ENCODE data around the gene USP48. TPM values are rescaled to one million over a fixed set of nuclear protein-coding genes. Genes with fewer than 3 reads are reported as not detected.

The USP48 gene
- total and polyA plus RNA-seq, 12 donors, result 35.9 to 156 (median 86.4) TPM

DNA sequence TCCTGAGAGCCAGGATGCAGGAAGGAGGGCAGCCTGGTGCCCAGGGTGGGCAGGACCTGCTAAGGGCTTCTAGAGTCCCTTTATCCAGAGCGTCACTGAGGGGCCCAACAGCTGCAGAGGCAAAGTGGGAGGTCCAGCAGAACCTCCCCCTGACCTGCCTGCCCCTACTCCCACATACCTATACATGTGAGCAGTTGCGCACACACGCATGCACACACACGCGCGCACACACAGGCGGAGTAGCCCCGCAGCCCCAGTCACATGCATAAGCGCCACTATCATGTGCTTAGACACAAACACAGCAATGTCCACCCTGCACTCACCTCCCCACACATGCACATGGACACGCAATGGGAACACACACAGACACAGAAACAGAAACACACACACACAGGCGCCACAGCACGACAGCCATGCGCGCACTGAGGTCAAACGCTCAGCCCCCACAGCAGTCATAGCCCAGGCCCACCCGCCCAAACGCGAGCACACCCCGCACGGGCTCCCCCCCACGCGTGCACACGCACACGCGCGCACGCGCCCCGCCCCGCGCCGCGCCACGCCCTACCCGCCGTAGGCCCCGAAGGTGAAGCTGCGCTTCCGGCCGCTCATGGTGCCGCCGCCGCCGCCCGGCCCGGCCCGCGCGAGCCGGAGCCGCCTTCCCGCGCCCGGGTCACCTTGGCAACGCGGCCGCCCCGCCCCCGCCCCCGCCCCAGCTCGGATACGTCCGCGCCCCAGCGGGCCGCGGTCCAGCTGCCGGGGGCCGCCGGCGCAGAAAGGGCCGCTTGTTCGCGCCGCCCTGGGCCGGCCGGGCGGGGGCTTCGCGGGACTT, 131.5 kb downstream of the USP48 start:
- Histone ChIP-seq H3K27me3 (no peaks in the 10 kb centered on the region), H3K4me1 (replicated peaks in 1 of 2) (peaks cover 6 to 20% of the 10 kb centered on the region in 2 donors), H3K27ac (peak overlapping the region in 3 of 5 donors; percentile 7 to 78 (median 68)), H3K4me3 (peak overlapping the region in 1 of 4 donors; percentile 63), H3K36me3 (replicated peaks in 1 of 2) (no peaks in the 10 kb centered on the region), H3K9me3 (replicated peaks in 1 of 3) (no peaks in the 10 kb centered on the region)
- 7 to 20% (median 9%) methylated on average over 9 to 80 of the region's 80 CpGs for WGBS, 4 donors
- peak in 1 of 7 donors; percentile 65 for DNase-seq
- TF ChIP-seq POLR2A (IDR thresholded peaks at IDR 0.05), result no peak
- intact Hi-C loops (cut with DNase I), result loop anchor here (5.0 to 10.0 kb wide), 4 partner anchors 134 to 427 kb away; no protein-coding TSS in a partner anchor

DNA sequence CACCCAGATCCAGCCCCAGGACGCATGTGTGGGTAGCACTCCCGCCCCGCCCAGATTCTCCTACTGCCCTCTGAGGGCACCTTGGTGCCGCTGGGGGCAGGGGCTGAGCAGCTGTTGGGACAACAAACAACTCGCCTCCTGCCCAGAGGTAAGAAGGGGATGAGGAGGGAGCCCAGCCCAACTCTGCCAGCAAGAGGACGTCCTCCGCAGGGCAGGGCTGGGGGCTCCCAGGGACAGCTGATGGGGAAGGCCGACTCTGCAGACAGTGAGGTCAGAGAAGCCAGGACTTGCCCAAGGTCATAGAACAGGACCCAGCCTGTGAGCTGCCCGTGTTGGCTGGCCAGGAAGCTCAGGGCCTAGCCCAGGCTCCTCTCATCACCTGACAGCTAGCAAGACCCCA, 132.5 kb downstream of the USP48 start:
- no peaks in the 10 kb centered on the region for H3K27me3 ChIP-seq

DNA sequence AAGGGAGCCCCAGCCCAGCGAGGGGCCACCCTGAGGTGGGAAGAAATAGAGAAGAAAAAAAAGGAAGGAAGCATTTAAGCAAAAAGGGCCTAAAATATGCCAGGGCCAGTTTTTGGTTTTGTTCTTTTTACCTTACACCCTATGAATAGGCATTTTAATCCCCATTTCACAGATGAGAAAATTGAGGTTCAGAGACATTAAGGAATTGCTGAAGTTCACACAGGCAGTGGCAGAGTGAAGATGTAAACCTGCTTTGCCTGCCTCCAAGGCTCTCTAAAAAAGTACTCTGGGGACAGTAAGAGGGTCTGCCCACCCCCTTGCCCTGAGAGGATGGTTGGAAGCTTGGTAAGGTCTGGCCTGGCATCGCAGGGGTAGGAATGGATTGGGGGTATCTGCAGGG, 133.6 kb downstream of the USP48 start:
- Histone ChIP-seq H3K9me3 (replicated peaks in 1 of 3) (no peaks in the 10 kb centered on the region), H3K27me3 (no peaks in the 10 kb centered on the region), H3K36me3 (replicated peaks in 1 of 2) (no peaks in the 10 kb centered on the region), H3K27ac (no peak overlapping the region), H3K4me1 (replicated peaks in 1 of 2) (peaks cover 6 to 14% of the 10 kb centered on the region in 2 donors), H3K4me3 (no peak overlapping the region)
- 66 to 84% (median 74%) methylated on average over 2 of the region's 2 CpGs for WGBS, 4 donors
- TF ChIP-seq, protein P1, sequence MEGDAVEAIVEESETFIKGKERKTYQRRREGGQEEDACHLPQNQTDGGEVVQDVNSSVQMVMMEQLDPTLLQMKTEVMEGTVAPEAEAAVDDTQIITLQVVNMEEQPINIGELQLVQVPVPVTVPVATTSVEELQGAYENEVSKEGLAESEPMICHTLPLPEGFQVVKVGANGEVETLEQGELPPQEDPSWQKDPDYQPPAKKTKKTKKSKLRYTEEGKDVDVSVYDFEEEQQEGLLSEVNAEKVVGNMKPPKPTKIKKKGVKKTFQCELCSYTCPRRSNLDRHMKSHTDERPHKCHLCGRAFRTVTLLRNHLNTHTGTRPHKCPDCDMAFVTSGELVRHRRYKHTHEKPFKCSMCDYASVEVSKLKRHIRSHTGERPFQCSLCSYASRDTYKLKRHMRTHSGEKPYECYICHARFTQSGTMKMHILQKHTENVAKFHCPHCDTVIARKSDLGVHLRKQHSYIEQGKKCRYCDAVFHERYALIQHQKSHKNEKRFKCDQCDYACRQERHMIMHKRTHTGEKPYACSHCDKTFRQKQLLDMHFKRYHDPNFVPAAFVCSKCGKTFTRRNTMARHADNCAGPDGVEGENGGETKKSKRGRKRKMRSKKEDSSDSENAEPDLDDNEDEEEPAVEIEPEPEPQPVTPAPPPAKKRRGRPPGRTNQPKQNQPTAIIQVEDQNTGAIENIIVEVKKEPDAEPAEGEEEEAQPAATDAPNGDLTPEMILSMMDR (IDR thresholded peaks at IDR 0.05), result no peak
- TF ChIP-seq POLR2A (IDR thresholded peaks at IDR 0.05), result no peak
- no peak for DNase-seq
- intact Hi-C loops (cut with DNase I), result no loop called here

More for the DNA sequence above, 132.5 kb downstream of the USP48 start:
- 49 to 87% (median 57%) methylated on average over 4 to 9 of the region's 9 CpGs for WGBS, 4 donors
- Histone ChIP-seq H3K4me1 (replicated peaks in 1 of 2) (peaks cover 6 to 14% of the 10 kb centered on the region in 2 donors), H3K36me3 (replicated peaks in 1 of 2) (no peaks in the 10 kb centered on the region), H3K4me3 (no peak overlapping the region), H3K27ac (peak overlapping the region in 3 of 5 donors; percentile 5 to 78 (median 68)), H3K9me3 (replicated peaks in 1 of 3) (no peaks in the 10 kb centered on the region)
- TF ChIP-seq, protein P1 (IDR thresholded peaks at IDR 0.05), result no peak
- no peak for TF ChIP-seq POLR2A (IDR thresholded peaks at IDR 0.05)
- DNase-seq, result peak in 4 of 7 donors; percentile 56 to 78 (median 66)
- intact Hi-C loops (cut with DNase I), result loop anchor here (5.0 to 10.0 kb wide), 4 partner anchors 133 to 426 kb away; no protein-coding TSS in a partner anchor

DNA sequence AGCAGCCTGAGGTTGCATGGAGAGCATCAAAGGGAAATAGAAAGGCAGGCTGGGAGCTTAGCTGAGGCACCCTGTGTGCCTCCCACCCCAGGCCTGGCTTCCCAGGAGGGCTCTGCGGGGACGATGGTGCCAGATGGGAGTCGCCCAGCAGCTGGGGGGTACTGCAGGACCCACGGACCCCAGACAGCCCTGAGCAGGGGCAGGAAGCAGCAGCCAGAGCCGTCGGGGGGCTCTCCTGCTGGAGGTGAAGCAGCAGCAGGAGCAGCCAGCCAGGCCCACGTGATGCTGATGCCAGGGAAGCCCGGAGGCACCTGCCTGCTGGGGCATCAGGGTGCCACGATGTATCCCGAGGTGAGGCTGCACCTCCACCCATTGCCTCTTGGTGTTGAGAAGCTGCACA, 134.2 kb downstream of the USP48 start:
- H3K9me3 ChIP-seq (replicated peaks in 1 of 3), result no peaks in the 10 kb centered on the region
- 58 to 77% (median 70%) methylated on average over 5 to 10 of the region's 10 CpGs for WGBS, 4 donors
- TF ChIP-seq, protein P1 (IDR thresholded peaks at IDR 0.05), result no peak
- no peak for TF ChIP-seq POLR2A (IDR thresholded peaks at IDR 0.05)
- H3K4me3 ChIP-seq, result no peak overlapping the region
- no peaks in the 10 kb centered on the region for H3K27me3 ChIP-seq
- intact Hi-C loops (cut with DNase I), result no loop called here
- peaks cover 6 to 14% of the 10 kb centered on the region in 2 donors for H3K4me1 ChIP-seq (replicated peaks in 1 of 2)
- H3K36me3 ChIP-seq (replicated peaks in 1 of 2), result no peaks in the 10 kb centered on the region
- peak overlapping the region in 1 of 5 donors; percentile 10 for H3K27ac ChIP-seq
- no peak for DNase-seq

Measured in adrenal gland (tissue), 12 donors.